ENCODE data around the gene SFXN5.

- TF ChIP-seq POLR2A (IDR thresholded peaks at IDR 0.05) (no peak), CTCF (IDR thresholded peaks at IDR 0.05) (no peak)
Observed at GRCh38 chr2:72942293-72942692, 129.2 kb downstream of the SFXN5 start.
